ENCODE measurements around the gene SPPL2A. TPM values are rescaled to one million over a fixed set of nuclear protein-coding genes. Genes with fewer than 3 reads are reported as not detected.

The SPPL2A gene
- total and polyA plus RNA-seq, 10 of the 15 experiments (the other 5 are each of a cell fraction or from before 2014, with no cell fraction given), result 11.3 to 83.8 (median 44.0) TPM

DNA sequence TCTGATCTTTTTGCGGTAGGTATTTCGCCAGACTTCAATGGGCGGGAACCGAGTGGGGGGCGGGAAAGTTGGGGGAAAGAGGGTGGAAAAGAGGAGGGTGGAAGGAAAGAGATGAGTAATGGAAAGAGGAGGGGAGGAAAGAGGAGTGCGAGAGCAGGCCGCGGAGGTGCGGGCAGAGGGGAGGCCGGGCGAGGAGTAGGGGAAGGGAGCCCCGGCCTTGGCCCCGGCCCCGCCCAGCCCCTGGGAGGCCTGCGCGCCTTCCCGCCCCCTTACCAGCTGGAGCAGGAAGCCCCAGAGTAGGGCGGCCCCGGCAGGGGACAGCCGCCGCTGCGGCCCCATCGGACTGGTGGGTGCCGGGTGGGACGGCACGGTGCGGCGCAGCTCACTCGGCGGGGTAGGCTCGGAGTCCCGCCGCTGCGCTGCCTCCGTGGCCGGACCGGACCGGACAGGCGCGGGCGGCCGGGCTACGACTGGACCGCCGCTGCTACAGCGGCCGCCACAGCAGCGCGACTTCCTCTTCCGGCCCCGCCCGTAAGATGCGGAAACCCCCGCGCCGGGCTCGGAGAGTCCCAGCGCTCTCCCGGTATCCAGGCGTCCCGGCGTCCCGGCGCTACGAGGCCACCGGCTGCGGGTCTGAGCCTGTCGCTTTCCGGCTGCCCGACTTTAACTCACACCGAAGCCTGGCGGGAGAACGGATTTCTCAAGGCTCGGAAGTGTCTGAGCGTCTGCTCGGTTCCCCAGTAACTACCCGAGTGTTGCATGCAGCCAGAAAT is at the start of gene SPPL2A (continued):
- TF ChIP-seq, protein P1, sequence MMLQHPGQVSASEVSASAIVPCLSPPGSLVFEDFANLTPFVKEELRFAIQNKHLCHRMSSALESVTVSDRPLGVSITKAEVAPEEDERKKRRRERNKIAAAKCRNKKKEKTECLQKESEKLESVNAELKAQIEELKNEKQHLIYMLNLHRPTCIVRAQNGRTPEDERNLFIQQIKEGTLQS (IDR thresholded peaks at IDR 0.05; ENCODE audit: borderline replicate concordance, extremely low read depth, low read depth, low read length), result no peak
- TF ChIP-seq RB1 (IDR thresholded peaks at IDR 0.05; ENCODE audit: borderline replicate concordance) (peak; percentile 78; the same call in 1 of the 2 replicates), ESRRA (IDR thresholded peaks at IDR 0.05; ENCODE audit: low read length) (no peak), POLR2AphosphoS5 (IDR thresholded peaks at IDR 0.05; ENCODE audit: low read length) (peak; percentile 93), EGR1 (IDR thresholded peaks at IDR 0.05; ENCODE audit: borderline replicate concordance in 1 of 2, low read depth in 2 of 2, low read length in 2 of 2) (peak in 1 of 2 experiments; percentile 61; a peak in 2 of 3 replicates), TCF7 (IDR thresholded peaks at IDR 0.05; ENCODE audit: borderline replicate concordance) (no peak), SREBF2 (IDR thresholded peaks at IDR 0.05; ENCODE audit: low read length) (no peak), HDAC6 (IDR thresholded peaks at IDR 0.05; ENCODE audit: unreplicated experiment) (peak; percentile 58), ZBED1 (IDR thresholded peaks at IDR 0.05; ENCODE audit: borderline replicate concordance) (no peak), SRF (IDR thresholded peaks at IDR 0.05; ENCODE audit: low read depth in 2 of 2, low read length in 2 of 2) (0 out of 4 replicates have a peak, but pooled peaks of 1 of the 2 experiments have one; percentile 15), RBBP5 (conservative IDR thresholded peaks at IDR 0.05) (no peak), MTA2 (IDR thresholded peaks at IDR 0.05; ENCODE audit: low read depth) (no peak), SMAD5 (IDR thresholded peaks at IDR 0.05; ENCODE audit: low read depth) (0 out of 2 replicates have a peak, but pooled peaks have one; percentile 45), SUPT20H (IDR thresholded peaks at IDR 0.05; ENCODE audit: borderline replicate concordance, control insufficient read depth, low read depth, low read length) (no peak), LARP7 (IDR thresholded peaks at IDR 0.05) (peak; percentile 94), CREB1 (IDR thresholded peaks at IDR 0.05; ENCODE audit: low read depth) (0 out of 2 replicates have a peak, but pooled peaks have one; percentile 24), FOS (IDR thresholded peaks at IDR 0.05; ENCODE audit: borderline replicate concordance, extremely low read depth, insufficient read length) (no peak), SUZ12 (IDR thresholded peaks at IDR 0.05; ENCODE audit: unreplicated experiment) (no peak)
- TF ChIP-seq, protein P2, sequence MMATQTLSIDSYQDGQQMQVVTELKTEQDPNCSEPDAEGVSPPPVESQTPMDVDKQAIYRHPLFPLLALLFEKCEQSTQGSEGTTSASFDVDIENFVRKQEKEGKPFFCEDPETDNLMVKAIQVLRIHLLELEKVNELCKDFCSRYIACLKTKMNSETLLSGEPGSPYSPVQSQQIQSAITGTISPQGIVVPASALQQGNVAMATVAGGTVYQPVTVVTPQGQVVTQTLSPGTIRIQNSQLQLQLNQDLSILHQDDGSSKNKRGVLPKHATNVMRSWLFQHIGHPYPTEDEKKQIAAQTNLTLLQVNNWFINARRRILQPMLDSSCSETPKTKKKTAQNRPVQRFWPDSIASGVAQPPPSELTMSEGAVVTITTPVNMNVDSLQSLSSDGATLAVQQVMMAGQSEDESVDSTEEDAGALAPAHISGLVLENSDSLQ (IDR thresholded peaks at IDR 0.05), result no peak
- TF ChIP-seq, protein P3, sequence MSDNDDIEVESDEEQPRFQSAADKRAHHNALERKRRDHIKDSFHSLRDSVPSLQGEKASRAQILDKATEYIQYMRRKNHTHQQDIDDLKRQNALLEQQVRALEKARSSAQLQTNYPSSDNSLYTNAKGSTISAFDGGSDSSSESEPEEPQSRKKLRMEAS (IDR thresholded peaks at IDR 0.05; ENCODE audit: low read depth, low read length), result no peak
- TF ChIP-seq, protein P4, sequence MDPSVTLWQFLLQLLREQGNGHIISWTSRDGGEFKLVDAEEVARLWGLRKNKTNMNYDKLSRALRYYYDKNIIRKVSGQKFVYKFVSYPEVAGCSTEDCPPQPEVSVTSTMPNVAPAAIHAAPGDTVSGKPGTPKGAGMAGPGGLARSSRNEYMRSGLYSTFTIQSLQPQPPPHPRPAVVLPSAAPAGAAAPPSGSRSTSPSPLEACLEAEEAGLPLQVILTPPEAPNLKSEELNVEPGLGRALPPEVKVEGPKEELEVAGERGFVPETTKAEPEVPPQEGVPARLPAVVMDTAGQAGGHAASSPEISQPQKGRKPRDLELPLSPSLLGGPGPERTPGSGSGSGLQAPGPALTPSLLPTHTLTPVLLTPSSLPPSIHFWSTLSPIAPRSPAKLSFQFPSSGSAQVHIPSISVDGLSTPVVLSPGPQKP (IDR thresholded peaks at IDR 0.05; ENCODE audit: low read depth, low read length), result peak; percentile 63; the same call in 1 of the 2 replicates
- TF ChIP-seq, protein P5, sequence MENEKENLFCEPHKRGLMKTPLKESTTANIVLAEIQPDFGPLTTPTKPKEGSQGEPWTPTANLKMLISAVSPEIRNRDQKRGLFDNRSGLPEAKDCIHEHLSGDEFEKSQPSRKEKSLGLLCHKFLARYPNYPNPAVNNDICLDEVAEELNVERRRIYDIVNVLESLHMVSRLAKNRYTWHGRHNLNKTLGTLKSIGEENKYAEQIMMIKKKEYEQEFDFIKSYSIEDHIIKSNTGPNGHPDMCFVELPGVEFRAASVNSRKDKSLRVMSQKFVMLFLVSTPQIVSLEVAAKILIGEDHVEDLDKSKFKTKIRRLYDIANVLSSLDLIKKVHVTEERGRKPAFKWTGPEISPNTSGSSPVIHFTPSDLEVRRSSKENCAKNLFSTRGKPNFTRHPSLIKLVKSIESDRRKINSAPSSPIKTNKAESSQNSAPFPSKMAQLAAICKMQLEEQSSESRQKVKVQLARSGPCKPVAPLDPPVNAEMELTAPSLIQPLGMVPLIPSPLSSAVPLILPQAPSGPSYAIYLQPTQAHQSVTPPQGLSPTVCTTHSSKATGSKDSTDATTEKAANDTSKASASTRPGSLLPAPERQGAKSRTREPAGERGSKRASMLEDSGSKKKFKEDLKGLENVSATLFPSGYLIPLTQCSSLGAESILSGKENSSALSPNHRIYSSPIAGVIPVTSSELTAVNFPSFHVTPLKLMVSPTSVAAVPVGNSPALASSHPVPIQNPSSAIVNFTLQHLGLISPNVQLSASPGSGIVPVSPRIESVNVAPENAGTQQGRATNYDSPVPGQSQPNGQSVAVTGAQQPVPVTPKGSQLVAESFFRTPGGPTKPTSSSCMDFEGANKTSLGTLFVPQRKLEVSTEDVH (IDR thresholded peaks at IDR 0.05; ENCODE audit: low read depth, partially characterized antibody), result no peak
- TF ChIP-seq, protein P6, sequence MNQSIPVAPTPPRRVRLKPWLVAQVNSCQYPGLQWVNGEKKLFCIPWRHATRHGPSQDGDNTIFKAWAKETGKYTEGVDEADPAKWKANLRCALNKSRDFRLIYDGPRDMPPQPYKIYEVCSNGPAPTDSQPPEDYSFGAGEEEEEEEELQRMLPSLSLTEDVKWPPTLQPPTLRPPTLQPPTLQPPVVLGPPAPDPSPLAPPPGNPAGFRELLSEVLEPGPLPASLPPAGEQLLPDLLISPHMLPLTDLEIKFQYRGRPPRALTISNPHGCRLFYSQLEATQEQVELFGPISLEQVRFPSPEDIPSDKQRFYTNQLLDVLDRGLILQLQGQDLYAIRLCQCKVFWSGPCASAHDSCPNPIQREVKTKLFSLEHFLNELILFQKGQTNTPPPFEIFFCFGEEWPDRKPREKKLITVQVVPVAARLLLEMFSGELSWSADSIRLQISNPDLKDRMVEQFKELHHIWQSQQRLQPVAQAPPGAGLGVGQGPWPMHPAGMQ (IDR thresholded peaks at IDR 0.05; ENCODE audit: borderline replicate concordance), result no peak

All from GM12878 (cell line).